Loucy (cell line): Measurements from ENCODE around the gene RUFY3.
"Not testable (repeated sequence)": the region's sequence is repeated elsewhere in the genome, so short reads cannot be mapped to it uniquely, and the experiment has no call there.

ENCODE experiments used
- H2AFZ ChIP-seq: fragments of 200-600 bp; sonication (generic); 2 replicates; pipeline ENCODE4 v1.6.0; 2016; ENCODE audit warnings: antibody characterized with exemption, mild to moderate bottlenecking, low read length, moderate library complexity
- H3F3A ChIP-seq: fragments of 200-600 bp; 2 replicates; pipeline ENCODE4 v1.6.0; 2016; ENCODE audit warnings: antibody characterized with exemption, low read depth, mild to moderate bottlenecking
- H3K27me3 ChIP-seq: fragments of 200-600 bp; sonication (generic); 2 replicates; pipeline ENCODE4 v1.6.1; 2014; ENCODE audit warnings: low read length, mild to moderate bottlenecking; ENCODE audit not compliant: insufficient read depth, poor library complexity, severe bottlenecking
- H3K36me3 ChIP-seq: fragments of 200-600 bp; sonication (generic); 2 replicates; pipeline ENCODE4 v1.6.1; 2016; ENCODE audit warnings: low read length; ENCODE audit not compliant: insufficient read depth
- H3K4me1 ChIP-seq: fragments of 200-600 bp; sonication (generic); 2 replicates; pipeline ENCODE4 v1.5.1; 2014; ENCODE audit warnings: low read length, mild to moderate bottlenecking; ENCODE audit not compliant: insufficient read depth, poor library complexity, severe bottlenecking
- H3K4me2 ChIP-seq: fragments of 200-600 bp; sonication (generic); 2 replicates; pipeline ENCODE4 v1.6.0; 2014; ENCODE audit warnings: antibody characterized with exemption, low read length, low read depth, mild to moderate bottlenecking; ENCODE audit not compliant: poor library complexity, severe bottlenecking
- H3K4me3 ChIP-seq: fragments of 200-600 bp; sonication (generic); 2 replicates; pipeline ENCODE4 v1.5.1; 2014; ENCODE audit warnings: low read length, mild to moderate bottlenecking, mixed read lengths; ENCODE audit not compliant: poor library complexity, severe bottlenecking
- H3K79me2 ChIP-seq: fragments of 200-600 bp; sonication (generic); 2 replicates; pipeline ENCODE4 v1.6.1; 2014; ENCODE audit warnings: low read length; ENCODE audit not compliant: insufficient read depth
- H3K9ac ChIP-seq: fragments of 200-600 bp; sonication (generic); 2 replicates; pipeline ENCODE4 v1.6.0; 2014; ENCODE audit warnings: mild to moderate bottlenecking, low read depth, low read length, moderate library complexity; ENCODE audit not compliant: poor library complexity, severe bottlenecking
- H3K9me2 ChIP-seq: fragments of 200-600 bp; sonication (generic); replicated peaks from 2 replicates; pipeline ENCODE4 v1.6.1; 2016; ENCODE audit warnings: low read depth, low read length, mixed read lengths
- H3K9me3 ChIP-seq: fragments of 200-600 bp; sonication (generic); 2 replicates; pipeline ENCODE4 v1.6.1; 2014; ENCODE audit warnings: mild to moderate bottlenecking, antibody characterized with exemption, low read length, low read depth; ENCODE audit not compliant: insufficient read depth
- H4K20me1 ChIP-seq: fragments of 200-600 bp; sonication (generic); 2 replicates; pipeline ENCODE4 v1.6.0; 2014; ENCODE audit warnings: antibody characterized with exemption, low read length, mild to moderate bottlenecking; ENCODE audit not compliant: insufficient read depth, poor library complexity, severe bottlenecking
- EZH2phosphoT487 ChIP-seq: fragments of 200-600 bp; IDR thresholded peaks from 2 replicates; pipeline ENCODE4 v1.6.1; 2018; ENCODE audit warnings: antibody characterized with exemption, mild to moderate bottlenecking, moderate library complexity, borderline replicate concordance
- TF ChIP-seq, protein P1 (sequence below): fragments of 200-600 bp; sonication (generic); conservative IDR thresholded peaks from 2 replicates; pipeline ENCODE4 v1.5.1; 2014; ENCODE audit warnings: mild to moderate bottlenecking, antibody characterized with exemption, low read length

RUFY3 gene

DNA sequence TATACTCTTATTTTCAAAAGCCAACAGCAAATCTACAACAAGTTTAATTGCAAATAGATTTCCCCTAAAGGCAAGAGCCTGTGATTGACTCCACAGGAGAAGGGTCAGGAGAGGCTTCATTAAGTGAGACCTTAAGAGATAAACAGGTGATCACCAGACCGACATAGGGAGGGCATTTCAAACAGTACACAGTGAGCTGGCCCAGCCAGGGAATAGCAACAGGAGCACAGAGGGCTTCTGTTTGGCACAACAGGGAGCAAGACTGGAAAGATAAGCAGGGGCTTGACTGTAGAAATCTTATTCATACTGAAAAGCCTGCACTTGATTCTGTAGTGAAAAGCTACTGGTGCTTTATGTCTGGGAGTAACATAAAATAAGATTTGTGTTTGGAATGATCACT lies 3.9 kb downstream of the RUFY3 start:
- no peak overlapping the region for H3K4me2 ChIP-seq
- no peak overlapping the region for H2AFZ ChIP-seq
- no peak overlapping the region for H3K4me3 ChIP-seq
- H3F3A ChIP-seq, result no peaks in the 10 kb centered on the region
- peaks cover 13% of the 10 kb centered on the region for H3K4me1 ChIP-seq
- H3K9ac ChIP-seq, result no peak overlapping the region
- no peaks in the 10 kb centered on the region for H3K9me2 ChIP-seq
- no peaks in the 10 kb centered on the region for H3K9me3 ChIP-seq
- TF ChIP-seq, protein P1, sequence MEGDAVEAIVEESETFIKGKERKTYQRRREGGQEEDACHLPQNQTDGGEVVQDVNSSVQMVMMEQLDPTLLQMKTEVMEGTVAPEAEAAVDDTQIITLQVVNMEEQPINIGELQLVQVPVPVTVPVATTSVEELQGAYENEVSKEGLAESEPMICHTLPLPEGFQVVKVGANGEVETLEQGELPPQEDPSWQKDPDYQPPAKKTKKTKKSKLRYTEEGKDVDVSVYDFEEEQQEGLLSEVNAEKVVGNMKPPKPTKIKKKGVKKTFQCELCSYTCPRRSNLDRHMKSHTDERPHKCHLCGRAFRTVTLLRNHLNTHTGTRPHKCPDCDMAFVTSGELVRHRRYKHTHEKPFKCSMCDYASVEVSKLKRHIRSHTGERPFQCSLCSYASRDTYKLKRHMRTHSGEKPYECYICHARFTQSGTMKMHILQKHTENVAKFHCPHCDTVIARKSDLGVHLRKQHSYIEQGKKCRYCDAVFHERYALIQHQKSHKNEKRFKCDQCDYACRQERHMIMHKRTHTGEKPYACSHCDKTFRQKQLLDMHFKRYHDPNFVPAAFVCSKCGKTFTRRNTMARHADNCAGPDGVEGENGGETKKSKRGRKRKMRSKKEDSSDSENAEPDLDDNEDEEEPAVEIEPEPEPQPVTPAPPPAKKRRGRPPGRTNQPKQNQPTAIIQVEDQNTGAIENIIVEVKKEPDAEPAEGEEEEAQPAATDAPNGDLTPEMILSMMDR, result no peak
- H3K79me2 ChIP-seq, result peaks cover 43% of the 10 kb centered on the region
- H3K27me3 ChIP-seq, result no peaks in the 10 kb centered on the region
- H3K36me3 ChIP-seq, result no peaks in the 10 kb centered on the region
- H4K20me1 ChIP-seq, result no peaks in the 10 kb centered on the region

DNA sequence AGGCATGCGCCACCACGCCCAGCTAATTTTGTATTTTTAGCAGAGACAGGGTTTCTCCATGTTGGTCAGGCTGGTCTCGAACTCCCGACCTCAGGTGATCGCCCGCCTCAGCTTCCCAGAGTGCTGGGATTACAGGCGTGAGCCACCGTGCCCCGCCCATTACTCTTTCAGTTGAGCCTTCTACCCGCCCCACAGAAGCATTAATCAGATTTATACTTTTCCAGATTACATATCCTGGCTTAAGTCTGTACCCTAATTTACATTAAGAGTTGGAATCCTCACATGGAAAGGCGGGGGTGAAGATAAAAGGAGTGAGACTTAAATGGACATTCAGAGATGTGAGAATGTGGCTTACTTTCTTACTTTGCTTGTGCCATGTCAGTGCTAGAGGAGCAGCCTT lies 4.8 kb downstream of the RUFY3 start:
- peaks cover 13% of the 10 kb centered on the region for H3K4me1 ChIP-seq
- not testable (repeated sequence) for H3K9me3 ChIP-seq, H3K9me2 ChIP-seq, H3K36me3 ChIP-seq, H3K4me3 ChIP-seq, H3F3A ChIP-seq, H4K20me1 ChIP-seq, H3K4me2 ChIP-seq, H3K9ac ChIP-seq, H3K27me3 ChIP-seq, H2AFZ ChIP-seq
- peaks cover 43% of the 10 kb centered on the region for H3K79me2 ChIP-seq

GRCh38 chr4:70728091-70728490 lies 6.3 kb downstream of the RUFY3 start:
- TF ChIP-seq, protein P1, result no peak
- TF ChIP-seq EZH2phosphoT487, result no peak
- H3K9ac ChIP-seq, result no peak overlapping the region
- H3F3A ChIP-seq, result no peaks in the 10 kb centered on the region
- no peaks in the 10 kb centered on the region for H3K9me3 ChIP-seq
- H3K79me2 ChIP-seq, result peaks cover 38% of the 10 kb centered on the region
- H3K9me2 ChIP-seq, result no peaks in the 10 kb centered on the region
- H3K27me3 ChIP-seq, result no peaks in the 10 kb centered on the region
- H3K4me1 ChIP-seq, result no peaks in the 10 kb centered on the region
- no peak overlapping the region for H3K4me3 ChIP-seq
- H3K36me3 ChIP-seq, result no peaks in the 10 kb centered on the region
- no peaks in the 10 kb centered on the region for H4K20me1 ChIP-seq
- no peak overlapping the region for H2AFZ ChIP-seq
- no peak overlapping the region for H3K4me2 ChIP-seq

DNA sequence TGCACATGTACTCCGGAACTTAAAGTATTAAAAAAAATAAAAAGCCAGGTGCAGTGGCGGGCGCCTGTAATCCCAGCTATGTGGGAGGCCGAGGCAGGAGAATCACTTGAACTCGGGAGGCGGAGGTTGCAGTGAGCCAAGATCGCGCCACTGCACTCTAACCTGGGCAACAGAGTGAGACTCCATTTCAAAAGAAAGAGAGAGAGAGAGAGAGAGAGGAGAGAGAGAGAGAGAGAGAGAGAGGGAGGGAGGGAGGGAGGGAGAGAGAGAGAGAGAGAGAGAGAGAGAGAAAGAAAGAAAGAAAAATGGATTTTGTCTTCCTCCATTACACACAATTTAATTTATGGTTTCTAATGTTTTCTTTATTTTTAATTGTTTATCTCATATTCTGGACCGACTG lies 11.1 kb downstream of the RUFY3 start:
- not testable (repeated sequence) for H2AFZ ChIP-seq, H4K20me1 ChIP-seq, H3K9ac ChIP-seq, H3K27me3 ChIP-seq, H3K36me3 ChIP-seq, H3K4me3 ChIP-seq, H3K9me3 ChIP-seq, H3K9me2 ChIP-seq, H3K4me2 ChIP-seq
- Histone ChIP-seq H3K79me2 (peaks cover 34% of the 10 kb centered on the region), H3F3A (peaks cover 31% of the 10 kb centered on the region), H3K4me1 (peaks cover 43% of the 10 kb centered on the region)
